ENCODE results near the gene TRAM1L1. TPM values are rescaled to one million over a fixed set of nuclear protein-coding genes. Genes with fewer than 3 reads are reported as not detected.

Gene TRAM1L1
- 0.79 TPM in 2 replicates for total RNA-seq (2021)
- long read RNA-seq, transcript TRAM1L1-201 (1 exons, 2,023 nt): major isoform, 17 of 17 reads
- long read RNA-seq, partial matches to known transcripts: 0 of 17 reads
- long read RNA-seq, other reads (novel, unspliced or antisense): 0 of 17 reads

DNA sequence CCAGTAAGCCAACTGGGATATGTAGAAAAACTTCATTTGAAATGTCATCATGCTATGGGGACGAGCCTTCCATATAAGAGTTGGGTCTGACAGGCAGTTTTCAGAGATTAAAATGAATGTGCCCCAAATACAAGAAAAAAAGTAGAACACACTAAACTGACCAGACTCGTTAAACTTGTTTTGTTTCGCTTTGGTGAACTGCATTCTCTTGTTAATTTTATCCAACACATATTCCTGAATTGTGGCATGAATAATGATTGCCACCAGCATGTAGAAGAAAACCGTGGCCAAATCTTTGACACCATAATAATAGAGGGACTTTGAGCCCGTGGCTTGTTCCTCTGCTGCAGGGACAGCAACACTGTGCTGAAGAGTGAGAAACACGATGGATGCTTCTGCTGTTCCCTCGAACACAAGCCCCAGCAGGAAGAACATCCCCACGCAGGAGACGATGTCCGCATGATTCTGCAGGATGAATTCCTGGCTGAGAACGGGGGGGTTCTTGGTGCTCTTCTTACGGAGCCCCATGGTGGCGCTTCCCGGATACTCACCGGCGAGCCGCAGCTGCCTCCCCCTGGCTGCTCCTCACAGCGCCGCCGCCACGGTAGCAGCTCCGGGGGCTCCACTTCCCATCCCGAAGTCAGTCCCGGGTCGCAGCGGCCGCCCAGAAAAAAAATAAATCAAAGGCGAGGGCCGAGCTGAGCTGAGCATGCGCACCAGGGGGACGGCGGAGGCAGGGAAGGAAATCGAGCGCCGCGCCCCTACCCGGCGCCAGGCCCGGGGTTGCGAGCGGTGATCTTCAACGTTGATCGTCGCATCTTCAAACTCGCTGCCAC, at the start of gene TRAM1L1:
TSS of gene TRAM1L1 (minus strand) at position 711 of the 836 bp plus-strand sequence. CDS start at position 528, 183 bp downstream.
- H2BK12ac ChIP-seq (ENCODE audit: insufficient read length, low read depth, low read length): no peak within 1 kb of the TSS
- peaks cover 0 to 20% (median 4%) of the 10 kb centered on the region in 3 experiments; a peak in 3 of 7 replicates for H3K36me3 Mint-ChIP-seq (ENCODE audit: insufficient read depth in 1 of 3, low read depth in 3 of 3)
- H4K91ac ChIP-seq (ENCODE audit: insufficient read length, low read depth, low read length): no peak within 1 kb of the TSS
- no peak within 1 kb of the TSS for H3K56ac ChIP-seq (ENCODE audit: insufficient read length, low read depth, low read length)
- H2AK5ac ChIP-seq (ENCODE audit: insufficient read length, low read length): no peak within 1 kb of the TSS
- H3K9me3 ChIP-seq (ENCODE audit: control insufficient read depth, low read depth, low read length): no peaks in the 10 kb centered on the region
- peak within 1 kb of the TSS; percentile 60 for H3K4me2 ChIP-seq (ENCODE audit: insufficient read depth, insufficient read length, low read length)
- no peaks in the 10 kb centered on the region for H4K20me1 ChIP-seq (ENCODE audit: control insufficient read depth, insufficient read depth, insufficient read length)
- H3K23me2 ChIP-seq (ENCODE audit: insufficient read length, low read depth, low read length, poor library complexity, severe bottlenecking): no peaks in the 10 kb centered on the region
- H3K23ac ChIP-seq (ENCODE audit: insufficient read length, low read depth, low read length): no peak within 1 kb of the TSS
- no peaks in the 10 kb centered on the region for H3K79me1 ChIP-seq (ENCODE audit: insufficient read depth, low read depth, low read length, poor library complexity, severe bottlenecking)
- H2BK15ac ChIP-seq (ENCODE audit: low read depth, low read length): no peak within 1 kb of the TSS
- no peaks in the 10 kb centered on the region for H3K27me3 ChIP-seq (ENCODE audit: insufficient read depth, low read length)
- H3K4me3 Mint-ChIP-seq: peak within 1 kb of the TSS; percentile 74 to 79
- peaks cover 17 to 18% of the 10 kb centered on the region in 2 experiments for H3K4me1 Mint-ChIP-seq
- WGBS (ENCODE audit: extremely low coverage, insufficient read length, low lambda C conversion rate): no CpG with 5 or more reads among the region's 45 CpGs
- H2BK20ac ChIP-seq (ENCODE audit: low read depth, low read length, poor library complexity, severe bottlenecking): no peak within 1 kb of the TSS
- no peaks in the 10 kb centered on the region; the same call in 1 of the 2 replicates for H3K4me1 ChIP-seq (ENCODE audit: insufficient read depth, low read length)
- no peak within 1 kb of the TSS for H3K14ac ChIP-seq (ENCODE audit: insufficient read depth, low read length)
- H4K5ac ChIP-seq (ENCODE audit: insufficient read length, low read depth, low read length): no peak within 1 kb of the TSS
- H2BK120ac ChIP-seq (ENCODE audit: low read depth, low read length, poor library complexity, severe bottlenecking): no peak within 1 kb of the TSS
- H3K9ac ChIP-seq (ENCODE audit: extremely low read depth, insufficient read length, low read length): peak within 1 kb of the TSS; percentile 48
- H3K79me2 ChIP-seq (ENCODE audit: insufficient read depth, low read length): no peaks in the 10 kb centered on the region
- peaks cover 4% of the 10 kb centered on the region for H3K27me3 Mint-ChIP-seq (ENCODE audit: low read depth)
- H3T11ph ChIP-seq (ENCODE audit: low read length): no peak within 1 kb of the TSS
- H3K27ac ChIP-seq (ENCODE audit: insufficient read length, low read depth, low read length): no peak within 1 kb of the TSS
- peaks cover 7 to 11% of the 10 kb centered on the region in 2 experiments; a peak in 3 of 5 replicates for H3K9me3 Mint-ChIP-seq
- no peak within 1 kb of the TSS for H3K18ac ChIP-seq (ENCODE audit: insufficient read length, low read depth, low read length)
- peak; percentile 89 for DNase-seq
- no peak within 1 kb of the TSS for H2BK5ac ChIP-seq (ENCODE audit: insufficient read length, low read length)
- no peak within 1 kb of the TSS for H3K4ac ChIP-seq (ENCODE audit: low read depth, low read length)
- peak within 1 kb of the TSS in 1 of 3 experiments; percentile 55; a peak in 3 of 7 replicates for H3K27ac Mint-ChIP-seq
- H2AFZ ChIP-seq (ENCODE audit: low read length): peak within 1 kb of the TSS; percentile 97
- TF ChIP-seq, protein P1, sequence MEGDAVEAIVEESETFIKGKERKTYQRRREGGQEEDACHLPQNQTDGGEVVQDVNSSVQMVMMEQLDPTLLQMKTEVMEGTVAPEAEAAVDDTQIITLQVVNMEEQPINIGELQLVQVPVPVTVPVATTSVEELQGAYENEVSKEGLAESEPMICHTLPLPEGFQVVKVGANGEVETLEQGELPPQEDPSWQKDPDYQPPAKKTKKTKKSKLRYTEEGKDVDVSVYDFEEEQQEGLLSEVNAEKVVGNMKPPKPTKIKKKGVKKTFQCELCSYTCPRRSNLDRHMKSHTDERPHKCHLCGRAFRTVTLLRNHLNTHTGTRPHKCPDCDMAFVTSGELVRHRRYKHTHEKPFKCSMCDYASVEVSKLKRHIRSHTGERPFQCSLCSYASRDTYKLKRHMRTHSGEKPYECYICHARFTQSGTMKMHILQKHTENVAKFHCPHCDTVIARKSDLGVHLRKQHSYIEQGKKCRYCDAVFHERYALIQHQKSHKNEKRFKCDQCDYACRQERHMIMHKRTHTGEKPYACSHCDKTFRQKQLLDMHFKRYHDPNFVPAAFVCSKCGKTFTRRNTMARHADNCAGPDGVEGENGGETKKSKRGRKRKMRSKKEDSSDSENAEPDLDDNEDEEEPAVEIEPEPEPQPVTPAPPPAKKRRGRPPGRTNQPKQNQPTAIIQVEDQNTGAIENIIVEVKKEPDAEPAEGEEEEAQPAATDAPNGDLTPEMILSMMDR (conservative IDR thresholded peaks at IDR 0.05): peak; percentile 41; the same call in 2 of the 3 replicates
- no peak within 1 kb of the TSS for H4K8ac ChIP-seq (replicated peaks; ENCODE audit: insufficient read length, low read depth, low read length)

All from H9 (cell line).